ENCODE data around the gene SEPTIN3. TPM values are rescaled to one million over a fixed set of nuclear protein-coding genes. Genes with fewer than 3 reads are reported as not detected.

The SEPTIN3 gene
- total and polyA plus RNA-seq, 10 of the 15 experiments (the other 5 are each of a cell fraction or from before 2014, with no cell fraction given): 0.05 to 3.1 (median 0.87) TPM

GRCh38 chr22:41939981-41940831 is 29.0 kb upstream of the SEPTIN3 start (continued):
- TF ChIP-seq, protein P1, sequence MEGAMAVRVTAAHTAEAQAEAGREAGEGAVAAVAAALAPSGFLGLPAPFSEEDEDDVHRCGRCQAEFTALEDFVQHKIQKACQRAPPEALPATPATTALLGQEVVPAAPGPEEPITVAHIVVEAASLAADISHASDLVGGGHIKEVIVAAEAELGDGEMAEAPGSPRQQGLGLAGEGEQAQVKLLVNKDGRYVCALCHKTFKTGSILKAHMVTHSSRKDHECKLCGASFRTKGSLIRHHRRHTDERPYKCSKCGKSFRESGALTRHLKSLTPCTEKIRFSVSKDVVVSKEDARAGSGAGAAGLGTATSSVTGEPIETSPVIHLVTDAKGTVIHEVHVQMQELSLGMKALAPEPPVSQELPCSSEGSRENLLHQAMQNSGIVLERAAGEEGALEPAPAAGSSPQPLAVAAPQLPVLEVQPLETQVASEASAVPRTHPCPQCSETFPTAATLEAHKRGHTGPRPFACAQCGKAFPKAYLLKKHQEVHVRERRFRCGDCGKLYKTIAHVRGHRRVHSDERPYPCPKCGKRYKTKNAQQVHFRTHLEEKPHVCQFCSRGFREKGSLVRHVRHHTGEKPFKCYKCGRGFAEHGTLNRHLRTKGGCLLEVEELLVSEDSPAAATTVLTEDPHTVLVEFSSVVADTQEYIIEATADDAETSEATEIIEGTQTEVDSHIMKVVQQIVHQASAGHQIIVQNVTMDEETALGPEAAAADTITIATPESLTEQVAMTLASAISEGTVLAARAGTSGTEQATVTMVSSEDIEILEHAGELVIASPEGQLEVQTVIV (IDR thresholded peaks at IDR 0.05; ENCODE audit: borderline replicate concordance, partially characterized antibody): no peak
- TF ChIP-seq POU2F2 (IDR thresholded peaks at IDR 0.05; ENCODE audit: borderline replicate concordance, low read depth, low read length) (peak; percentile 95), POLR2A (IDR thresholded peaks at IDR 0.05; ENCODE audit: low read depth, low read length) (peak; percentile 96), EGR1 (IDR thresholded peaks at IDR 0.05; ENCODE audit: borderline replicate concordance in 1 of 2, low read depth in 2 of 2, low read length in 2 of 2) (0 out of 3 replicates have a peak, but pooled peaks of 1 of the 2 experiments have one; percentile 38), SMC3 (IDR thresholded peaks at IDR 0.05; ENCODE audit: borderline replicate concordance, low read length) (peak; percentile 26; the same call in 1 of the 2 replicates), PKNOX1 (IDR thresholded peaks at IDR 0.05) (peak; percentile 87), CREB1 (IDR thresholded peaks at IDR 0.05; ENCODE audit: low read depth) (no peak), SKIL (IDR thresholded peaks at IDR 0.05; ENCODE audit: low read depth, poor library complexity, severe bottlenecking) (peak; percentile 80), ATF3 (IDR thresholded peaks at IDR 0.05; ENCODE audit: borderline replicate concordance, extremely low read depth, low read depth, low read length) (no peak), MXI1 (IDR thresholded peaks at IDR 0.05; ENCODE audit: low read depth, low read length) (peak; percentile 96), YY1 (IDR thresholded peaks at IDR 0.05; ENCODE audit: low read depth, low read length) (peak; percentile 16; the same call in 1 of the 2 replicates), TCF12 (IDR thresholded peaks at IDR 0.05; ENCODE audit: low read depth, low read length) (peak; percentile 49; the same call in 1 of the 2 replicates), SRF (IDR thresholded peaks at IDR 0.05; ENCODE audit: low read depth in 2 of 2, low read length in 2 of 2) (0 out of 4 replicates have a peak, but pooled peaks of 1 of the 2 experiments have one; percentile 17), NR2C2 (IDR thresholded peaks at IDR 0.05; ENCODE audit: borderline replicate concordance, control insufficient read depth, insufficient read length, low read depth) (no peak), ATF7 (IDR thresholded peaks at IDR 0.05; ENCODE audit: low read depth) (peak; percentile 98), CTCF (IDR thresholded peaks at IDR 0.05 in 2 of 3, conservative IDR thresholded peaks at IDR 0.05 in 1 of 3; ENCODE audit: control insufficient read depth in 2 of 3, extremely low read depth in 1 of 3, insufficient read depth in 1 of 3, low read depth in 3 of 3, low read length in 3 of 3) (no peak), ZBED1 (IDR thresholded peaks at IDR 0.05; ENCODE audit: borderline replicate concordance) (peak; percentile 62; the same call in 1 of the 2 replicates)
- TF ChIP-seq, protein P2, sequence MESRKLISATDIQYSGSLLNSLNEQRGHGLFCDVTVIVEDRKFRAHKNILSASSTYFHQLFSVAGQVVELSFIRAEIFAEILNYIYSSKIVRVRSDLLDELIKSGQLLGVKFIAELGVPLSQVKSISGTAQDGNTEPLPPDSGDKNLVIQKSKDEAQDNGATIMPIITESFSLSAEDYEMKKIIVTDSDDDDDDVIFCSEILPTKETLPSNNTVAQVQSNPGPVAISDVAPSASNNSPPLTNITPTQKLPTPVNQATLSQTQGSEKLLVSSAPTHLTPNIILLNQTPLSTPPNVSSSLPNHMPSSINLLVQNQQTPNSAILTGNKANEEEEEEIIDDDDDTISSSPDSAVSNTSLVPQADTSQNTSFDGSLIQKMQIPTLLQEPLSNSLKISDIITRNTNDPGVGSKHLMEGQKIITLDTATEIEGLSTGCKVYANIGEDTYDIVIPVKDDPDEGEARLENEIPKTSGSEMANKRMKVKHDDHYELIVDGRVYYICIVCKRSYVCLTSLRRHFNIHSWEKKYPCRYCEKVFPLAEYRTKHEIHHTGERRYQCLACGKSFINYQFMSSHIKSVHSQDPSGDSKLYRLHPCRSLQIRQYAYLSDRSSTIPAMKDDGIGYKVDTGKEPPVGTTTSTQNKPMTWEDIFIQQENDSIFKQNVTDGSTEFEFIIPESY (IDR thresholded peaks at IDR 0.05): no peak

Data from GM12878 (cell line).